Measurements from ENCODE around the gene ELP1.

GRCh38 chr9:108903420-108904103 is 30.4 kb downstream of the ELP1 start:
- TF ChIP-seq, protein P1, sequence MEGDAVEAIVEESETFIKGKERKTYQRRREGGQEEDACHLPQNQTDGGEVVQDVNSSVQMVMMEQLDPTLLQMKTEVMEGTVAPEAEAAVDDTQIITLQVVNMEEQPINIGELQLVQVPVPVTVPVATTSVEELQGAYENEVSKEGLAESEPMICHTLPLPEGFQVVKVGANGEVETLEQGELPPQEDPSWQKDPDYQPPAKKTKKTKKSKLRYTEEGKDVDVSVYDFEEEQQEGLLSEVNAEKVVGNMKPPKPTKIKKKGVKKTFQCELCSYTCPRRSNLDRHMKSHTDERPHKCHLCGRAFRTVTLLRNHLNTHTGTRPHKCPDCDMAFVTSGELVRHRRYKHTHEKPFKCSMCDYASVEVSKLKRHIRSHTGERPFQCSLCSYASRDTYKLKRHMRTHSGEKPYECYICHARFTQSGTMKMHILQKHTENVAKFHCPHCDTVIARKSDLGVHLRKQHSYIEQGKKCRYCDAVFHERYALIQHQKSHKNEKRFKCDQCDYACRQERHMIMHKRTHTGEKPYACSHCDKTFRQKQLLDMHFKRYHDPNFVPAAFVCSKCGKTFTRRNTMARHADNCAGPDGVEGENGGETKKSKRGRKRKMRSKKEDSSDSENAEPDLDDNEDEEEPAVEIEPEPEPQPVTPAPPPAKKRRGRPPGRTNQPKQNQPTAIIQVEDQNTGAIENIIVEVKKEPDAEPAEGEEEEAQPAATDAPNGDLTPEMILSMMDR (IDR thresholded peaks at IDR 0.05) = no peak
- TF ChIP-seq POLR2A (IDR thresholded peaks at IDR 0.05) = no peak
